ENCODE measurements around the gene DNM3.

DNM3 gene

DNA sequence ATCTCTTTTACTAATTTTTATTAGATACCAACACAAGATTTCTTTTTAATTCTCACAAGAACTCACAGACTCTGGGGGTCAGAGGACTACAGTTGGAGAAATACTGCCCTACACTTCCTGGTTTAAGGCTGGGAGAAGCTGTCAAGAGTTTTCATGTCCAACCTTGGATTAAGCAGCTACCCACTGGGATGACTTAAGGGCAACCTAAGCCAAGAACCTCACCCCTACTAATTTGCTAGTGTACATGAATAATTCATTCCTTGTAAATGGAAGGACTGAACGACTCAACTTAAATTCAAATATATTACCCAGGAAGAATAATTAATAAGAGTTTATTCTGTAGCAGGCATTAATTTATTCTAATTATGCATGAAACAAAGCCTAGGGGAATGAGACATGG lies 396.9 kb downstream of the DNM3 start:
- no peak for DNase-seq (ENCODE audit: low read depth, low spot score)

DNA sequence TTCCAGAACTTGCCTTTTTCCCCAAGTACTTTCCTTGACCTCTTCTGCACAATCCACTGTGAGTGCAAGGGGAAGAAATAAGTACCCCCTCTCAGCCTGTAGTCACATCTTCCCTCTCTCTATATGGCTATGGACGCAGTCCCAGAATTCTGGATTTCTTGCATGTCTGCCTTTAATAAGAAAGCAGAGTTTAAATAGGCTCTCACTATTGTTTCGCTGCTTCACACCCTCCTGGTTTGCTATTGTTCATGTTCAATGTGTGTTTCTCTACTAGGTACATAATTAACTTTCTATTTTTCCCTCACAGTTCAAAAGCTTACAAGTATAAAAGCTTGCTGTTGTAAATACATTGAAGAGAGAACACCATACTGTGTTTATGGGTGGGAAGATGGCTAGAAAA lies 397.7 kb downstream of the DNM3 start:
- DNase-seq (ENCODE audit: low read depth, low spot score): no peak

DNA sequence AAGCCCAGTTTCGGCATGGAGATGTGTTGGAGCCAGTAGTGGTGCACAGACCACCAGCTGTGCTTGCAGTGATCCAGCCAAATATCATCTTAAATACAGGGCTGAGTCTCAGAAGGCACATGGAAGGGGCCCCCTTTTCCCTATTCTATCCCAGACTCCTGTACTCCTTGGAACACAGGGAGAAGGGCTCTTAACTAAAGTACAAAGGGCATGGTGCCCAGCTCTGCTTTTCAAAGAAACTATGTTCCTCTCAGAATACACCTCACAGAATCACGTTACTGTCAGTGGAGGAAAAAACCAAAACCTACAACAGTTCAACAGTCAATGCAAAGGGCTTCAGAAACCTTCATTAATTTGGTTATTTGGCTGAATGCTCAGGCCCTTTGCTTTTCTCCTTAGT lies 398.6 kb downstream of the DNM3 start:
- DNase-seq (ENCODE audit: low read depth, low spot score): no peak

- no peak for DNase-seq (ENCODE audit: low read depth, low spot score)
Measured at GRCh38 chr1:172241540-172241939, 400.2 kb downstream of the DNM3 start.

DNA sequence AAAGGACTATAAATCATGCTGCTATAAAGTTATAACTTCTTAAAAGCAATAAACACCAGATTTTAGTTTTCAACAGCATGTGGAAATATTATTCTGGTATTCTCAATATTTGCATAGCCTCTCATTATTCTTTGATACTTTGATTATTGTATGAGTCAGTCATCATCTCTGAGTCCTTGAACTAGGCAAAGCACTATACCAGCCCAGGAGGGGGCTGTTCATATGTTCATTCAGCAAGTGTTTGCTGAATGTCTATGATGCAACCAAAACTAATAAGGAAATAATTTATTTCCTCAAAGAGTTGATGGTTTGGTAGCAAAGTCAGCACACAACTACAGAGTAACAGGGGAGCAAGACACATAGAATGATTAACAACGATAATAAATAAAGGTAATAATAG lies 403.6 kb downstream of the DNM3 start:
- no peak for DNase-seq (ENCODE audit: low read depth, low spot score)

GRCh38 chr1:172245788-172246187 lies 404.5 kb downstream of the DNM3 start:
- DNase-seq (ENCODE audit: low read depth, low spot score): no peak

DNA sequence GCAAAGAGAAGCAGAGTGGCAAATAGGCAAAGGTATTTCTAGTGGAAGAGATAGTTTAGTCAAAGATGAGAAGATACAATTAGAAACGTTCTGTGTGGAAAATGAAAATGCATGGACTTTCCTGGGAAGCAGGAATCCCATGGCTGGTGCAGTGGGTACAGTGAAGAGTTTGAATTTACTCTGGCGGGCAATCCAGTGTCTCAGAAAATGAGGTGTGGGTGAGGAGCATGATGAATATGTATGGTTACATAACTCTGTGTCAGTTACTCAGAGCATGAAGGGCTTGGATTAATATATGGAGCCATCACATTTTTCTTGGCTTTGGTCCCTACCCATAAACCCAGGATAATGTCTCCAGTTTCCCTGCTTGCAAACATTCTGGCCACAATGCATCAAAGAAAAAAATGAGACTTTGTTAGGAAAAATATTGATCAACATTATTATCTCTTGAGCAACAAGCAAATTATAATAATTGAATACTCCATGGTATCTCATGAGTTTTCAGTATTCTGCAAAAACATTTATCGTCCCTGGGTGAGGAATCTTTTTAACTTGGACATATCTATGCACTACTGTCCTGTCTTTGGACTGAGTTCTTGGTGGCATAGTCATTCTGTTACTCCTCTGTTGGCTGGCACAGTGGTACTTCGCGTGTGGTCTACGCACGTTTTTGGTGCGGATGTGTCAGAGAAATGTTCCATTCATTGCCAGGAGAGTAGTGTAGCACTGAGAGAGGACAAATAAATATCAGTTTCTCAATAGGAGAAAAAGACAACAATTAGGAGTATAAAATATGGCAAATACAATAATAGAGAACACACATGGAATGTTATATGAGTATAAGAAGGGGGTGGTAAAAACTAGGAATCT lies 405.5 kb downstream of the DNM3 start:
- no peak for DNase-seq (ENCODE audit: low read depth, low spot score)

DNA sequence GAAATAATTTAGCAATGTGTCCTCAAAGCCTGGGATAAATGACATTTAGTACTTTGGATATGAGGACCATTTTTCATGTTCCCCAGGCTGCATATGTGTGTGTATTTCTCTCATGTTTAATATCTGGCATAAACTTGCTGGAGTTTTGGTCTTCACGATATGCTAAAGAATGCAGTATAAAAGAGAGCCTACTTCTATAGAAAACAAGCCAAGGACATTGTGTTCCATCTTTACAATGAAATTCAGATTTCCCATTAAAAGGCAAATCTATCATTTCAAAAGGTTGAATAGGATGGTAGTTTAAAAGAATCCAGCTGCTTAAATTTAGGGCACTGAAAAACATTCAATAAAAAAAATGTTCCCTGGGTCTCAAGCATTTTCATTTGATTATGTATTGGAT lies 410.2 kb downstream of the DNM3 start:
- no peak for DNase-seq (ENCODE audit: low read depth, low spot score)

DNA sequence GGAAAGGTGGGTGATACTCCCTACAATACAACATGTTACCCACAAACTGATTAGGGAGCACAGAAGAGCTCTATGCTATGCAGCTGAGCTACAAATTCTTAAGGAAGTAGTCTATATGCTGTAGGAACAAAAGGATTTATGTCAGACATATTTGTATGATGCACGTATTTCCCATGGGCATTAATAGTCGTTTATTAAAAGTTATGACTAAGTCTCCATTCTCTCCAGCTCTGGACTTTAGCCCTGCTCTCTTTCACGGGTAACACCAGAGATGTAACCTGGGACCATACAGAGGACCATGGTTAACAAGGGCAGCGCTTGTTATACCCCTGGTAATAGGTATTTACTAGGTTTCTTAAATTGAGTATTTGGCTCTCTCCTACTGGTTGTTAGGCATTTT lies 411.0 kb downstream of the DNM3 start:
- DNase-seq (ENCODE audit: low read depth, low spot score): no peak

- no peak for DNase-seq (ENCODE audit: low read depth, low spot score)
Measured at GRCh38 chr1:172252958-172253357, 411.7 kb downstream of the DNM3 start.

DNA sequence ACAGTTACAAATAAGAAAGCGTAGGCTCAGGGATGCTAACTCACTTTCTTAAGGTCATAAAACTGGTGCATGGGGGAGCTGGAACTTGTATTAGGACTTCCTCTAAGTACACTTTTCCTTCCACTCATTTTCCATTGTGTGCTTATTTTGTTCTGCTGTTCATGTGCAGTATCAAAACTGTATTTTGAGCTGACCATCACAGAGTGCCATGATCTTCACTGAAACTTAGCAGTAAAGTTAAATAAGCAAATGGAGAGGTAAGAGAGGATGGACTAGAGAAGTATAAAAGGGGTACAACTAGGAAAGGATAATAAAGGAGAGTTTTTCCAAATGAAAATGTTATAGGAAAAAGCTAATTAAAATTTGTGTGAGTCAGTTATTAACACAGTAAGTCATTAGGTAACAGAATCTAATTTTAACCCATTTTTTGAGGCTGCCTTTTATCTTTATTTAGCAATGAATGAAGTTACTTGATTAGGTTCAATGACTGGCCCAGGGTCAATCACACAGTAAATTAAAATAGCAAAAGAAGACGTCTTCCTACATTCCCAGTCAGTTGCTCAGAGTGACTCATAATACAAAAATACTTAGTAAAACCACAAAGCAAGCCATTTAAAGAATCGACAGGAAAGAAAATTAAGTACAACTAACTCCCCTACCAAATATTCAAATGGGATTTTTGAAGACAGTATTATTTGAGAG lies 413.4 kb downstream of the DNM3 start:
- no peak for DNase-seq (ENCODE audit: low read depth, low spot score)

GRCh38 chr1:172255223-172255560 lies 413.9 kb downstream of the DNM3 start:
- DNase-seq (ENCODE audit: low read depth, low spot score): no peak

DNA sequence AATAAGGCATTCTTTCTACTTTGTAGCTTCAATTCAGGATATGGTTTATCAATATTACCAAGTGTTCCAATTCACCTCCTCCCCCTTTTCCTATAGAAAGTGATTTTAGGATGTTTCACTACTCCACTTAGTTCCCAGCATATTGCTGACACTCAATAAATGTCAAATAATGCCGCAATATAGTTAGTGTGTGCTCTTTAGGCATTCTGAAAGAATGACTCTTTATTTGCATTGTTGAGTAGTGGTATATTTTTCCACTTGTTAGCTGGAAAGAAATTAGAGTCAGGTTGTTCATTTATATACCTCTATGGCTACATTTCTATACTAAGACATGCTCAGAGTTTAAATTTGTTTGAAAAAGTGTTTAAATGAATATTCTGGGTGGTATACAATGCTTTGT lies 424.6 kb downstream of the DNM3 start:
- no peak for DNase-seq (ENCODE audit: low read depth, low spot score)

- no peak for DNase-seq (ENCODE audit: low read depth, low spot score)
Measured at GRCh38 chr1:172266528-172267174, 425.4 kb downstream of the DNM3 start.

GRCh38 chr1:172268237-172268636 lies 426.9 kb downstream of the DNM3 start:
- DNase-seq (ENCODE audit: low read depth, low spot score): no peak

DNA sequence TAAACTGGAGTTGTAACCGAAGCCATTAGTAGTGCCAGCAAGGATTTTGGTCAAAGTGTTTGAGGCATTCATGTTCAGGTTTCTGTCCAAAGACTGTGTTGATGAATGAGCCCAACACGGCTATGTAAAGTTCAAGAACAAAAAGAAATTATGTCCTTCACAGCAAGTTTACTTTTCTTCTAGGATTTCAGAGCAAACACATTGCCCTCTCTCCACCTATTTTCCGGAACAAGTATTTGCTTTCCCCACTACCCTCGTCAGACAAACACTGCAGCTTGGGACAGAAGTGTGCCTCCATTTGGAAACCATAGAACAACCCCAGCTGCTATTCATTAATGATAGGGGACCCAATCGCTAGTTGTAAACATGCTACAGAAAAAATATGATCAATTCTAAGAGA lies 427.8 kb downstream of the DNM3 start:
- DNase-seq (ENCODE audit: low read depth, low spot score): no peak

DNA sequence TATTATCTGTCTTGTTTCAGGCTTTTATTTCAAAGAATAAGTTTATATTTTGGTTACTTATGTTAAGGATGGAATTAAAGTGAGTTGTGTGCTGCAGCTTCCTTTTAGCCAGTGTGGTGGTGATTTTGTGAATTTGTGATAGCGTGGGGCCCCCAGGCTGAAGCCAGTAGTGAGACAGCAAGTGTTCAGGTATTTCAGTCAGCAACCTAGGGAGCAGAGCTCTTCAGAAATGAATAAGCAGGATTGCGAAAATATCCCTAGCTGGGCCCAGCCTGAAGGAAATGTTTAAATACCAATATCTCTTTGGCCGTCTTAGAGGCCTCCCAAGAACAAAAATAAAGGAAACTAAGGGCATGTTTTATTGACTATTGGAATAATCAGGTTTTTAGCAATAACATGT lies 428.3 kb downstream of the DNM3 start:
- no peak for DNase-seq (ENCODE audit: low read depth, low spot score)

DNA sequence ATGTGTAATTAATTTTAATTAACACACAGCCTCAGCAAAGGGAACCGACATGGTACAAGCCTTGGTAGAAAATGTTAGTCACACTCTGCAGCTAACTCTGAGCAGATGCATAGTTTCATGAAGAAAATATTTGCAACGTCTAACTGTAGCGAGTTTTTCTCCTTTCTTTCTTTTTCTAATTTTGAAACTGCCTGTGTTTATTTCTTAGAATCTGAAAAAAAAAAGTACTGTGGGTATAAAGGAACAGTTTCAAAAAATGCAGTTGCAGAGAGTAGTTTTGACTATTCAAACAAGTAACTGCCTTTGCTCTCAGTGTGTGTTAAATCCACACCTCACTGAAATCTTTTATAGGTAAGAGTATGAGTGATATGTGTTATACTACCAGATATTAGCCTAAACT lies 429.3 kb downstream of the DNM3 start:
- no peak for DNase-seq (ENCODE audit: low read depth, low spot score)

DNA sequence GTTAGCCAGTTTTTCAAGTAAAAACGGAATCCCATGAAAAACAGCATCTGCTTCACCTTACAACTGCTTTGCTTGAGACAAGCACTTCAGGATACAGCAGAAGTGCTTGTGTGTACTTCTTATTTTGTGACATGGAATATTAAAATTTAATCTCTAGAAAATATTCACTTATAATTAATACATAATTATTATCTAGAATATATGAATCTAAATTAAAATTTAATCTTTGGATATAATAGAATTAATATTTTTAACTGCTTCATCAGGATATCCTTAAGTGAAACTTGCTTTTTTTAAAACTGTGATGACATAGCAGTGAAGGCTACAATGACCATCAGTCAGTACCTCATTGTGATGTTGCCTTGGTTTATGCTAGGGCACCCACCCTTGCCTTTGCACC lies 430.8 kb downstream of the DNM3 start:
- DNase-seq (ENCODE audit: low read depth, low spot score): no peak

DNA sequence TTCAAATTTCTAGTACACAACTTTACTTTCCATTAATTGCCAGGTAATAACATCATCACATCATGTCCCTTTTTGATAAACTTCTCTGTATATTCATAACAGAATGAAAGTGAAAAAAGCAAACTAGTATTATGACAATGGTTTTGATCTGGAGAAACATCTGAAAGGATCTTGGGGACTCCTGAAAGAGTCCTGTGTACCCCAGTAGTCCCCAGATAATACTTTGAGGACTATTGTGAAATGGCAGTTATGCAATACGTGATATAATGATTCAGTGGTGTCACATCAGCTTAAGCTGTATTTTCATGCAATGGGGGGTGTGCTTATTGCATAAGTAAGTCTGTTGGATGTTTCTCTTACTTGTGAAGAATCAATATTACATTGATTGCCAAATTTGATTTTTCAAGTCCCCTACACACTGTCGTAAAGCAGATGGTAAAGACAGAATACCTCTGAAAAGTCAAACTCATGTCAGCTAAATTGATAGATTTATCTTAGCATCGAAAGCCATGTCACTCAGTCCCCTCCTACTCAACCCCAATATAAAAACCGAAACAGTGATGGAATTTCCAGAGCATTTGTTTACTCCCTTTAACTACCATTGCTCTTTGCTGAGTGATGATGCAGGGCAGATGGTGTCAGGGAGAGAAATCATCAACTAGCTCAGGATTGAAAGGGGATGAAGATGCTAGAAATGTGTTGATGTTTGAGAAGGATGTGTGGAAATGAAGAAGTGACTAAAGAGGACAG lies 432.5 kb downstream of the DNM3 start:
- no peak for DNase-seq (ENCODE audit: low read depth, low spot score)

- no peak for DNase-seq (ENCODE audit: low read depth, low spot score)
Measured at GRCh38 chr1:172275478-172275877, 434.2 kb downstream of the DNM3 start.

Measured in brain pericyte (primary cell).